Epidermal melanocyte (primary cell): ENCODE data around the gene ORM1.
"Not testable (repeated sequence)": the region's sequence is repeated elsewhere in the genome, so short reads cannot be mapped to it uniquely, and the experiment has no call there.

Experiments used
- DNase-seq: peaks from one replicate; pipeline ENCODE4 v3.0.0; 2011; ENCODE audit warnings: low spot score; ENCODE audit not compliant: insufficient read length

The ORM1 gene

GRCh38 chr9:114323849-114324248 lies 951 bp downstream of the ORM1 start:
- DNase-seq, result not testable (repeated sequence)

GRCh38 chr9:114324492-114324891 lies 1.6 kb downstream of the ORM1 start:
- DNase-seq, result no peak

GRCh38 chr9:114324965-114325364 lies 2.1 kb downstream of the ORM1 start:
- not testable (repeated sequence) for DNase-seq

- not testable (repeated sequence) for DNase-seq
These were observed 2.9 kb downstream of the ORM1 start for GRCh38 chr9:114325684-114326254.

GRCh38 chr9:114327749-114328148 lies 4.9 kb downstream of the ORM1 start:
- DNase-seq, result no peak

GRCh38 chr9:114328357-114328820 lies 5.5 kb downstream of the ORM1 start:
- DNase-seq, result not testable (repeated sequence)

- not testable (repeated sequence) for DNase-seq
These were observed 6.2 kb downstream of the ORM1 start for GRCh38 chr9:114328937-114329624.

- DNase-seq, result not testable (repeated sequence)
These were observed 6.7 kb downstream of the ORM1 start, which contains the start of gene ORM2 for GRCh38 chr9:114329625-114330022. Gene ORM2, plus strand, starts transcription at chr9:114329869. Its CDS starts 36 bp downstream, at chr9:114329905.

GRCh38 chr9:114330636-114331035 lies 7.7 kb downstream of the ORM1 start:
- DNase-seq, result no peak

- not testable (repeated sequence) for DNase-seq
These were observed 8.6 kb downstream of the ORM1 start for GRCh38 chr9:114331229-114332195.

- DNase-seq, result not testable (repeated sequence)
These were observed 9.7 kb downstream of the ORM1 start for GRCh38 chr9:114332474-114333040.

- not testable (repeated sequence) for DNase-seq
These were observed 10.8 kb downstream of the ORM1 start for GRCh38 chr9:114333718-114334117.

- no peak for DNase-seq
These were observed 11.6 kb downstream of the ORM1 start for GRCh38 chr9:114334490-114334889.

- DNase-seq, result no peak
These were observed 12.8 kb downstream of the ORM1 start for GRCh38 chr9:114335745-114336144.

- DNase-seq, result no peak
These were observed 13.3 kb downstream of the ORM1 start for GRCh38 chr9:114336157-114336556.

- DNase-seq, result no peak
These were observed 13.9 kb downstream of the ORM1 start for GRCh38 chr9:114336699-114337395.

GRCh38 chr9:114338187-114338586 lies 15.3 kb downstream of the ORM1 start:
- no peak for DNase-seq

GRCh38 chr9:114339130-114339908 lies 16.4 kb downstream of the ORM1 start:
- peak; percentile 80 for DNase-seq

- peak; percentile 5 for DNase-seq
These were observed 18.4 kb downstream of the ORM1 start for GRCh38 chr9:114341152-114341830.
